Neural cell (in vitro differentiated cells): ENCODE data around the gene CD40.

Experiments used
- POLR2AphosphoS5 ChIP-seq: IDR thresholded peaks from 2 replicates; pipeline ENCODE4 v1.6.1; 2012
- TF ChIP-seq, protein P1 (sequence below): fragments of 450-650 bp; IDR thresholded peaks from 2 replicates; pipeline ENCODE4 v1.5.1; 2014; ENCODE audit warnings: antibody characterized with exemption, mild to moderate bottlenecking, moderate library complexity; ENCODE audit not compliant: poor library complexity, severe bottlenecking

DNA sequence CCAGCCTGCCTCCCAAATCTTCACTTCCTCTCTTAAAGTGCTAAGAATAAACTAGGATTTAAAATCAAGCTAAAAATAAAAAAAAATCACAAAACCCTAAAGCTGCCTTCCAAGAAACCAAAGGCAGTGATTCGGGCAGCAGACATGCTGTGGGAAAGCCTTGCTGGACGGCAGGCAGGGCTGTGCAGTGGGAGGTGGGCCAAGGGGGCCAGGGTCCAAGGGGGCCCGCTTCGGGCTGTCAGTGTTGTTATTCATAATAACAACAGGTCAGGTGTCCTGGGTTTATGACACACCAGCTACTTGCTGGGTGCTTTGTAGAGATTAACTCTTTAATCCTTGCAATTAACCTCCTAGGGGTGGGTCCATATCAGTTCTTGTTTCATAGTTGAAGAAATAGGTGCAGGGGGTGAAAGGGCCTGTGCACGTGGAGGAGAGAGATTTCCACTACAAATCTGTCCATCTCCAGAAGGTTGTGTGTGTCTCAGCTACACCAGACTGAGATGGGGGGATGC is 40.4 kb downstream of the CD40 start:
- TF ChIP-seq, protein P1, sequence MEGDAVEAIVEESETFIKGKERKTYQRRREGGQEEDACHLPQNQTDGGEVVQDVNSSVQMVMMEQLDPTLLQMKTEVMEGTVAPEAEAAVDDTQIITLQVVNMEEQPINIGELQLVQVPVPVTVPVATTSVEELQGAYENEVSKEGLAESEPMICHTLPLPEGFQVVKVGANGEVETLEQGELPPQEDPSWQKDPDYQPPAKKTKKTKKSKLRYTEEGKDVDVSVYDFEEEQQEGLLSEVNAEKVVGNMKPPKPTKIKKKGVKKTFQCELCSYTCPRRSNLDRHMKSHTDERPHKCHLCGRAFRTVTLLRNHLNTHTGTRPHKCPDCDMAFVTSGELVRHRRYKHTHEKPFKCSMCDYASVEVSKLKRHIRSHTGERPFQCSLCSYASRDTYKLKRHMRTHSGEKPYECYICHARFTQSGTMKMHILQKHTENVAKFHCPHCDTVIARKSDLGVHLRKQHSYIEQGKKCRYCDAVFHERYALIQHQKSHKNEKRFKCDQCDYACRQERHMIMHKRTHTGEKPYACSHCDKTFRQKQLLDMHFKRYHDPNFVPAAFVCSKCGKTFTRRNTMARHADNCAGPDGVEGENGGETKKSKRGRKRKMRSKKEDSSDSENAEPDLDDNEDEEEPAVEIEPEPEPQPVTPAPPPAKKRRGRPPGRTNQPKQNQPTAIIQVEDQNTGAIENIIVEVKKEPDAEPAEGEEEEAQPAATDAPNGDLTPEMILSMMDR: no peak
- TF ChIP-seq POLR2AphosphoS5: no peak
